Heart left ventricle (tissue), 16 donors: Measurements from ENCODE around the gene NAPA. TPM values are rescaled to one million over a fixed set of nuclear protein-coding genes. Genes with fewer than 3 reads are reported as not detected.

Source experiments
- ATAC-seq, 4 donors: fragments of 200-7000 bp; cut with Tn5 transposase; one replicate each; pipeline ENCODE4 v1.9.1; 2020 to 2022; ENCODE audit warnings: moderate library complexity in 4 of 4, mild to moderate bottlenecking in 3 of 4, moderate number of reproducible peaks in 1 of 4
- DNase-seq, 5 donors: peaks; one replicate each; pipeline ENCODE4 v3.0.0-alpha.2; 2020
- H3K27ac ChIP-seq, 12 donors: fragments of 200-600 bp; sonication (generic) in 4 of 12; one replicate each; pipeline versions ENCODE4 v1.5.0 to v1.8.0; 2016 to 2022; ENCODE audit warnings: mild to moderate bottlenecking in 2 of 12
- H3K27me3 ChIP-seq, 9 donors: fragments of 200-600 bp; sonication (generic) in 2 of 9; one replicate each; pipeline versions ENCODE4 v1.5.1 to v1.8.0; 2016 to 2022; ENCODE audit warnings: mild to moderate bottlenecking in 3 of 9
- H3K36me3 ChIP-seq, 9 donors: fragments of 200-600 bp; sonication (generic) in 2 of 9; one replicate each; pipeline versions ENCODE4 v1.5.0 to v1.8.0; 2018 to 2022; ENCODE audit warnings: mild to moderate bottlenecking in 2 of 9
- H3K4me1 ChIP-seq, 12 donors: fragments of 200-600 bp; sonication (generic) in 4 of 12; one replicate each; pipeline versions ENCODE4 v1.5.0 to v1.8.0; 2016 to 2022; ENCODE audit warnings: mild to moderate bottlenecking in 3 of 12
- H3K4me3 ChIP-seq, 12 donors: fragments of 200-600 bp; sonication (generic) in 4 of 12; one replicate each; pipeline versions ENCODE4 v1.5.0 to v1.8.0; 2017 to 2022; ENCODE audit warnings: mild to moderate bottlenecking in 9 of 12, moderate library complexity in 4 of 12
- H3K9me3 ChIP-seq, 12 donors: fragments of 200-600 bp; sonication (generic) in 4 of 12; one replicate each; pipeline versions ENCODE4 v1.5.0 to v1.8.0; 2016 to 2022; ENCODE audit warnings: mild to moderate bottlenecking in 1 of 12
- CTCF ChIP-seq, 12 donors: fragments of 200-600 bp; sonication (generic) in 4 of 12; IDR thresholded peaks; one replicate each; pipeline versions ENCODE4 v1.5.0 to v1.8.0; 2018 to 2022; ENCODE audit warnings: antibody characterized with exemption in 12 of 12, mild to moderate bottlenecking in 5 of 12
- POLR2A ChIP-seq, 2 donors: fragments of 450-650 bp; IDR thresholded peaks; one replicate each; pipeline ENCODE4 v1.6.1; 2017; ENCODE audit warnings: antibody characterized with exemption in 2 of 2, mild to moderate bottlenecking in 2 of 2, moderate library complexity in 2 of 2
- WGBS, 4 donors: extraction: QIAGEN DNeasy Blood & Tissue Kit in 2 of 4; methylation state at CpG; one replicate each; pipeline versions ENCODE4 v1.1.5 to v1.1.7; 2013 to 2018; 5-methylcytosine and 5-hydroxymethylcytosine counted together
- intact Hi-C, 10 donors: fragments of 100-400 bp; cut with DNase I; formaldehyde crosslinking; loops; one replicate each; pipeline versions ENCODE4 v1.11.1 to v1.14.2; 2022
- polyA plus RNA-seq, 2 donors: library from polyadenylated mRNA; stranded (reverse); fragments of 200-250 nt; gene quantifications; one replicate each; pipeline ENCODE4 v1.2.3, GENCODE V29; 2013
- total RNA-seq, 9 donors: library from RNA; depleted of rRNA in 2 of 9; stranded (reverse); fragments of >200 nt in 2 of 9; fragmentation: NEBNext Ultra II Directional in 3 of 9; extraction: Animal tissue kit (Norgen Biotek cat#: 25700) in 3 of 9; gene quantifications; one replicate each; pipeline versions ENCODE4 v1.1.0 to v1.2.4, GENCODE V29; 2016 to 2023
- donor health status: ischemic (EF 13 %, LVEDD 7.1; RV severe dilation, severe dysfunction).
- donor health status: healthy with polysubstance abuse.
- donor health status: DM: no; HTN: yes; CAD: no.
- donor health status: DM: no; HTN: no; CAD: no.
- donor health status: ischemic (EF 25% LVEDD 6.9; RV normal size, moderate dysfunction).
- donor health status: ischemic (EF 25% LVEDD 5.7; RV mildly dilated, moderate dysfunction).
- donor health status: healthy.
- donor health status: DM: yes; HTN: yes; CAD: no.
- donor health status: ischemic (EF 35%, LVEDD 5.7; RV mildly dilated, moderate dysfunction).
- donor health status: nonischemic (EF 11% LVEDD 7.7; RV severe dilation, severe dysfunction).
- donor health status: DM: yes; HTN: yes; CAD: no.
- donor health status: PGD.
- donor health status: ischemic (EF 29% LVEDD 5.4; RV normal size, mild dysfunction).
- donor health status: nonischemic (EF 23%, LVEDD 6.1; RV moderate dilation, normal function).

NAPA gene
- total and polyA plus RNA-seq, 11 donors: 113 to 238 (median 122) TPM

DNA sequence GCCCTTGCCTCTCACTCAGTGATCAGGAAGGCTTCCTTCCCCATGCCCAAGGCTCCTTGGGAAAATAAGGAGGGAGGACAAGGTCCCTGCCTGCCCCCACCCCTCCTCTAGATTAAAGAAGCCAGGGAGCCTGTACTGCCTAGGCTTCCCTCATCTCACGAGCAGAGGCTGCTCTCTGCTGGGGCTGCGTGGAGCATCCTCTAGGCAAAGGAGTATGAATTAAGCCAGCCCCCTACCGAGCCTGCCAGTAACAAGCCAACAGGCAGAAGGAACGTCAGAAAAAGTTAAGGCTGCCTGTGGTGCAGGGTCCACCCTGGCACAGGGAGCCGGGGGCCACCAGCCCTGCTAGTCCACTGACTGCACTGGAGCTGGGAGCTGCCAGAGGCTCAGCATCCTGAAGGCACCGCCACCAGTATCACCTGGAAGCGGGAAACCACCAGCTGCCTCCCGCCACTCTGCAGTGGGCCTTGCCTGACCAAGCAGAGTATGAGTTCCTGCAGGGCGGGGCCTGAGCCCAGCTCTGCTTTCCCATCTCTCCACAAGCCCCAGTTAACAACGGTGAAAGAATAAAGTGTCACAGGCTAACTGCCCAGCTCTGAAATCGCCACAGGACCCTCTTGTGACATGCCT lies 6.8 kb downstream of the NAPA start:
- Histone ChIP-seq H3K4me3 (no peak overlapping the region), H3K36me3 (peaks cover 0 to 53% (median 14%) of the 10 kb centered on the region in 9 donors), H3K27me3 (no peaks in the 10 kb centered on the region), H3K27ac (peak overlapping the region in 10 of 12 donors; percentile 57 to 99 (median 79)), H3K4me1 (peaks cover 21 to 85% (median 64%) of the 10 kb centered on the region in 12 donors), H3K9me3 (no peaks in the 10 kb centered on the region)
- no peak for DNase-seq
- peak in 1 of 4 donors; percentile 38 for ATAC-seq
- intact Hi-C loops: no loop called here
- WGBS, 4 donors: 43 to 72% (median 65%) methylated on average over 4 to 11 of the region's 11 CpGs
- TF ChIP-seq POLR2A (IDR thresholded peaks at IDR 0.05) (no peak), CTCF (IDR thresholded peaks at IDR 0.05) (peak in 3 of 12 donors; percentile 11 to 36 (median 23))

- ATAC-seq: peak; percentile 71 to 94 (median 88)
- WGBS, 4 donors: 32 to 47% (median 40%) methylated on average over 6 of the region's 6 CpGs
- H3K27me3 ChIP-seq: no peaks in the 10 kb centered on the region
- H3K4me3 ChIP-seq: peak overlapping the region in 1 of 12 donors; percentile 2
- TF ChIP-seq CTCF (IDR thresholded peaks at IDR 0.05) (no peak), POLR2A (IDR thresholded peaks at IDR 0.05) (no peak)
- intact Hi-C loops: no loop called here
- H3K36me3 ChIP-seq: peaks cover 0 to 62% (median 23%) of the 10 kb centered on the region in 9 donors
- H3K27ac ChIP-seq: peak overlapping the region; percentile 11 to 99 (median 77)
- peak in 3 of 5 donors; percentile 65 to 71 (median 68) for DNase-seq
- peaks cover 15 to 75% (median 55%) of the 10 kb centered on the region in 12 donors for H3K4me1 ChIP-seq
- no peaks in the 10 kb centered on the region for H3K9me3 ChIP-seq
These were observed 7.9 kb downstream of the NAPA start for GRCh38 chr19:47507012-47507411.

DNA sequence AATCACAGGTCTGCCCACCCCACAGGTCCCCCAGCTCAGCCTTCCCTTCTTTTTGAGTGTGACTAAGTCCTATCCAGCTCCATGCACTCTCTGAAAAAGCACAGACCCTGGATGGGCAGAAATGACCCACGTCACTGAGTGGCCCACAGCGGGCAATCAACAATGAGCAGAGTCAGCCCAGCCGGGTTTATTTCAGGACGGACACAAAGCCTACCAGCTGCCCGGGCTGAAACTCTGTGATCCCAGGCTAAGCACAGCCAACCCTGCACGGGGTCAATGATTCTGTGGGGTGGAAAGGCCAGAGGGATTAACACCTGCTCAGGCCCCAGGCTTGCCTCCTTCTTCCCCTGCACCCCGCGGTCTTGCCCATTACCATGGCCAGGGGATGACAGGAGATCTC lies 8.4 kb downstream of the NAPA start:
- no peaks in the 10 kb centered on the region for H3K27me3 ChIP-seq
- TF ChIP-seq POLR2A (IDR thresholded peaks at IDR 0.05) (no peak), CTCF (IDR thresholded peaks at IDR 0.05) (no peak)
- peak; percentile 29 to 65 (median 44) for ATAC-seq
- peaks cover 14 to 69% (median 49%) of the 10 kb centered on the region in 12 donors for H3K4me1 ChIP-seq
- H3K4me3 ChIP-seq: peak overlapping the region in 1 of 12 donors; percentile 2
- peak overlapping the region; percentile 11 to 99 (median 77) for H3K27ac ChIP-seq
- peaks cover 0 to 68% (median 28%) of the 10 kb centered on the region in 9 donors for H3K36me3 ChIP-seq
- 54 to 83% (median 63%) methylated on average over 1 to 8 of the region's 8 CpGs for WGBS, 4 donors
- DNase-seq: peak in 1 of 5 donors; percentile 38
- intact Hi-C loops: no loop called here
- no peaks in the 10 kb centered on the region for H3K9me3 ChIP-seq

DNA sequence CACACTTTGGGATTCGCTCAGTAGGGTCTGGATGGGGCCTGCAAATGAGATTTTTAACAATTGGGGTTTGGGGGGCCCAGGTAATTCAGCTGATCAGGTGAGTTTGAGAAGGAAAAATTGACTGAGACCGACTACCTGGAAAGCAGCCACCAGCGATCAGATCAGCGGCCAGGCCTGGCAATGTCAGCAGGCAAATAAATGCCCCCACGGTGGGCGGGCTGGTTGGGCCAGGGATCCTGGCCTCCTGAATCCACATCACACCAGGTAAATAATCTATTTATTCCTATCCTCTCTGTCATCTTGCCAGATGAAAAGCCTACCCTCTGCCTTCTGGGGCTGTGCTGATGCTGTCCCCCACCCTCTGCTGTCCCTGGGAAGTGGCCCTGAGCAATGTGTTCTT lies 9.4 kb downstream of the NAPA start:
- H3K36me3 ChIP-seq: peaks cover 0 to 72% (median 38%) of the 10 kb centered on the region in 9 donors
- WGBS, 4 donors: 85 to 97% (median 89%) methylated on average over 6 of the region's 6 CpGs
- TF ChIP-seq POLR2A (IDR thresholded peaks at IDR 0.05) (no peak), CTCF (IDR thresholded peaks at IDR 0.05) (no peak)
- ATAC-seq (no peak), DNase-seq (peak in 1 of 5 donors; percentile 19)
- peak overlapping the region in 1 of 12 donors; percentile 86 for H3K27ac ChIP-seq
- no peaks in the 10 kb centered on the region for H3K27me3 ChIP-seq
- peaks cover 5 to 60% (median 40%) of the 10 kb centered on the region in 12 donors for H3K4me1 ChIP-seq
- intact Hi-C loops: no loop called here
- H3K4me3 ChIP-seq: no peak overlapping the region
- no peaks in the 10 kb centered on the region for H3K9me3 ChIP-seq
